ENCODE measurements around the gene NLGN1. TPM values are rescaled to one million over a fixed set of nuclear protein-coding genes. Genes with fewer than 3 reads are reported as not detected.

Gene NLGN1
- total and polyA plus RNA-seq, 2 of the 13 experiments (the other 11 are each of a cell fraction or from before 2014, with no cell fraction given): not detected

DNA sequence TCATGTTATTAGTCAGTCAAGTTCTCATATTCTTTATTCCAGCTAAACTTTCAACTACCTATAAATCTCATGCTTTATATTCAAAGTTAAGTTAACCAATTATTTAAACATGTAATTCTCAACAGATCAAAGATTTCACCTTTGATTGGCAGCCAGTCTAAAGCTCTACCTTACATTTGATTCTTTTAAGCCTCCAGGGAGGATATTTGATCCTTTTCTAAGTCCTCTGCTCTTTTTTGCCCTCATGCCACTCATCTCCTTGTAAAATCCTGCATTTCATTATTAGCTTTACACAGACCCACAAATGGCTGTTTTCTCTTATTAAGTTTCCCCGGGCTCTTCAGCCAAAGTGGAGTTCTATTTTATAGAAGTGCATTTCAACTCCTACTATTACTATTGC lies 134.1 kb downstream of the NLGN1 start:
- FAIRE-seq: no peak
- intact Hi-C loops (cut with micrococcal nuclease; ENCODE audit: unreplicated experiment): no loop called here
- Histone ChIP-seq H3K4me3 (replicated peaks in 1 of 3; ENCODE audit: insufficient read depth in 1 of 3, low read depth in 2 of 3, low read length in 3 of 3) (no peak overlapping the region), H3K27me3 (ENCODE audit: control insufficient read depth in 1 of 2, insufficient read depth in 2 of 2, low read length in 2 of 2) (no peaks in the 10 kb centered on the region), H3K27ac (ENCODE audit: extremely low read length, insufficient read depth, low read length) (no peak overlapping the region), H3K4me1 (ENCODE audit: insufficient read depth, low read length) (no peaks in the 10 kb centered on the region), H4K20me1 (ENCODE audit: insufficient read depth, low read length) (no peaks in the 10 kb centered on the region), H2AFZ (ENCODE audit: low read length) (no peak overlapping the region), H3K4me2 (ENCODE audit: low read depth, low read length) (no peak overlapping the region), H3K36me3 (replicated peaks in 1 of 2; ENCODE audit: control insufficient read depth in 1 of 2, insufficient read depth in 2 of 2, low read length in 2 of 2) (no peaks in the 10 kb centered on the region), H3K79me2 (ENCODE audit: insufficient read depth, low read length) (no peaks in the 10 kb centered on the region), H3K9ac (ENCODE audit: insufficient read depth, low read depth, low read length) (no peak overlapping the region), H3K9me3 (ENCODE audit: low read length) (no peaks in the 10 kb centered on the region)
- no TSS peak for BruUV-seq (replicated peaks)
- no peak for DNase-seq (ENCODE audit: low spot score)
- POLR2A ChIA-PET: no interaction called here
- no peak for ATAC-seq
- TF ChIP-seq, protein P1, sequence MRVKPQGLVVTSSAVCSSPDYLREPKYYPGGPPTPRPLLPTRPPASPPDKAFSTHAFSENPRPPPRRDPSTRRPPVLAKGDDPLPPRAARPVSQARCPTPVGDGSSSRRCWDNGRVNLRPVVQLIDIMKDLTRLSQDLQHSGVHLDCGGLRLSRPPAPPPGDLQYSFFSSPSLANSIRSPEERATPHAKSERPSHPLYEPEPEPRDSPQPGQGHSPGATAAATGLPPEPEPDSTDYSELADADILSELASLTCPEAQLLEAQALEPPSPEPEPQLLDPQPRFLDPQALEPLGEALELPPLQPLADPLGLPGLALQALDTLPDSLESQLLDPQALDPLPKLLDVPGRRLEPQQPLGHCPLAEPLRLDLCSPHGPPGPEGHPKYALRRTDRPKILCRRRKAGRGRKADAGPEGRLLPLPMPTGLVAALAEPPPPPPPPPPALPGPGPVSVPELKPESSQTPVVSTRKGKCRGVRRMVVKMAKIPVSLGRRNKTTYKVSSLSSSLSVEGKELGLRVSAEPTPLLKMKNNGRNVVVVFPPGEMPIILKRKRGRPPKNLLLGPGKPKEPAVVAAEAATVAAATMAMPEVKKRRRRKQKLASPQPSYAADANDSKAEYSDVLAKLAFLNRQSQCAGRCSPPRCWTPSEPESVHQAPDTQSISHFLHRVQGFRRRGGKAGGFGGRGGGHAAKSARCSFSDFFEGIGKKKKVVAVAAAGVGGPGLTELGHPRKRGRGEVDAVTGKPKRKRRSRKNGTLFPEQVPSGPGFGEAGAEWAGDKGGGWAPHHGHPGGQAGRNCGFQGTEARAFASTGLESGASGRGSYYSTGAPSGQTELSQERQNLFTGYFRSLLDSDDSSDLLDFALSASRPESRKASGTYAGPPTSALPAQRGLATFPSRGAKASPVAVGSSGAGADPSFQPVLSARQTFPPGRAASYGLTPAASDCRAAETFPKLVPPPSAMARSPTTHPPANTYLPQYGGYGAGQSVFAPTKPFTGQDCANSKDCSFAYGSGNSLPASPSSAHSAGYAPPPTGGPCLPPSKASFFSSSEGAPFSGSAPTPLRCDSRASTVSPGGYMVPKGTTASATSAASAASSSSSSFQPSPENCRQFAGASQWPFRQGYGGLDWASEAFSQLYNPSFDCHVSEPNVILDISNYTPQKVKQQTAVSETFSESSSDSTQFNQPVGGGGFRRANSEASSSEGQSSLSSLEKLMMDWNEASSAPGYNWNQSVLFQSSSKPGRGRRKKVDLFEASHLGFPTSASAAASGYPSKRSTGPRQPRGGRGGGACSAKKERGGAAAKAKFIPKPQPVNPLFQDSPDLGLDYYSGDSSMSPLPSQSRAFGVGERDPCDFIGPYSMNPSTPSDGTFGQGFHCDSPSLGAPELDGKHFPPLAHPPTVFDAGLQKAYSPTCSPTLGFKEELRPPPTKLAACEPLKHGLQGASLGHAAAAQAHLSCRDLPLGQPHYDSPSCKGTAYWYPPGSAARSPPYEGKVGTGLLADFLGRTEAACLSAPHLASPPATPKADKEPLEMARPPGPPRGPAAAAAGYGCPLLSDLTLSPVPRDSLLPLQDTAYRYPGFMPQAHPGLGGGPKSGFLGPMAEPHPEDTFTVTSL (CRISPR knock-in tag; IDR thresholded peaks at IDR 0.05; ENCODE audit: borderline replicate concordance): no peak
- TF ChIP-seq CBX5 (CRISPR knock-in tag; IDR thresholded peaks at IDR 0.05; ENCODE audit: borderline replicate concordance) (no peak), SMARCC2 (IDR thresholded peaks at IDR 0.05) (no peak), RFX3 (CRISPR knock-in tag; IDR thresholded peaks at IDR 0.05) (no peak), TBL1XR1 (IDR thresholded peaks at IDR 0.05; ENCODE audit: borderline replicate concordance, low read length, partially characterized antibody) (no peak), MAFK (conservative IDR thresholded peaks at IDR 0.05 in 1 of 2, IDR thresholded peaks at IDR 0.05 in 1 of 2; ENCODE audit: low read length in 2 of 2) (no peak), TRIM24 (CRISPR knock-in tag; IDR thresholded peaks at IDR 0.05) (no peak), FOXO1 (CRISPR knock-in tag; IDR thresholded peaks at IDR 0.05) (no peak), ASH2L (IDR thresholded peaks at IDR 0.05; ENCODE audit: insufficient read length, low read depth, low read length) (no peak), ARID2 (CRISPR knock-in tag; IDR thresholded peaks at IDR 0.05; ENCODE audit: borderline replicate concordance) (no peak), KDM4B (CRISPR knock-in tag; IDR thresholded peaks at IDR 0.05) (no peak), ATM (IDR thresholded peaks at IDR 0.05; ENCODE audit: borderline replicate concordance) (no peak), MIXL1 (CRISPR knock-in tag; IDR thresholded peaks at IDR 0.05) (no peak), REXO4 (CRISPR knock-in tag; IDR thresholded peaks at IDR 0.05; ENCODE audit: borderline replicate concordance) (no peak), ZNF20 (CRISPR knock-in tag; IDR thresholded peaks at IDR 0.05) (no peak)
- TF ChIP-seq, protein P2, sequence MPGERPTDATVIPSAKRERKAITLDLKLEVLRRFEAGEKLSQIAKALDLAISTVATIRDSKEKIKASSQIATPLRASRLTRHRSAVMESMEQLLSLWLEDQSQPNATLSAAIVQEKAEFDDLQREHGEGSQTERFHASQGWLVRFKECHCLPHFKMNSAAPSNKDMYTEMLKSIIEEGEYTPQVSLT (CRISPR knock-in tag; IDR thresholded peaks at IDR 0.05; ENCODE audit: borderline replicate concordance, low read depth): no peak
- TF ChIP-seq, protein P3, sequence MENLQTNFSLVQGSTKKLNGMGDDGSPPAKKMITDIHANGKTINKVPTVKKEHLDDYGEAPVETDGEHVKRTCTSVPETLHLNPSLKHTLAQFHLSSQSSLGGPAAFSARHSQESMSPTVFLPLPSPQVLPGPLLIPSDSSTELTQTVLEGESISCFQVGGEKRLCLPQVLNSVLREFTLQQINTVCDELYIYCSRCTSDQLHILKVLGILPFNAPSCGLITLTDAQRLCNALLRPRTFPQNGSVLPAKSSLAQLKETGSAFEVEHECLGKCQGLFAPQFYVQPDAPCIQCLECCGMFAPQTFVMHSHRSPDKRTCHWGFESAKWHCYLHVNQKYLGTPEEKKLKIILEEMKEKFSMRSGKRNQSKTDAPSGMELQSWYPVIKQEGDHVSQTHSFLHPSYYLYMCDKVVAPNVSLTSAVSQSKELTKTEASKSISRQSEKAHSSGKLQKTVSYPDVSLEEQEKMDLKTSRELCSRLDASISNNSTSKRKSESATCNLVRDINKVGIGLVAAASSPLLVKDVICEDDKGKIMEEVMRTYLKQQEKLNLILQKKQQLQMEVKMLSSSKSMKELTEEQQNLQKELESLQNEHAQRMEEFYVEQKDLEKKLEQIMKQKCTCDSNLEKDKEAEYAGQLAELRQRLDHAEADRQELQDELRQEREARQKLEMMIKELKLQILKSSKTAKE (CRISPR knock-in tag; IDR thresholded peaks at IDR 0.05; ENCODE audit: borderline replicate concordance): no peak
- CTCF ChIA-PET (ENCODE audit: low intra/inter-chr PET ratio, low total read pairs): no interaction called here
- in situ Hi-C loops (cut with HindIII; ENCODE audit: extremely low pct_ligation_motif_present, low pct_unique_long_range_greater_than_20kb): no loop called here
- 0% methylated on average over 1 of the region's 1 CpG for WGBS (ENCODE audit: low lambda C conversion rate)
